ENCODE data around the gene SPG7.

The SPG7 gene

DNA sequence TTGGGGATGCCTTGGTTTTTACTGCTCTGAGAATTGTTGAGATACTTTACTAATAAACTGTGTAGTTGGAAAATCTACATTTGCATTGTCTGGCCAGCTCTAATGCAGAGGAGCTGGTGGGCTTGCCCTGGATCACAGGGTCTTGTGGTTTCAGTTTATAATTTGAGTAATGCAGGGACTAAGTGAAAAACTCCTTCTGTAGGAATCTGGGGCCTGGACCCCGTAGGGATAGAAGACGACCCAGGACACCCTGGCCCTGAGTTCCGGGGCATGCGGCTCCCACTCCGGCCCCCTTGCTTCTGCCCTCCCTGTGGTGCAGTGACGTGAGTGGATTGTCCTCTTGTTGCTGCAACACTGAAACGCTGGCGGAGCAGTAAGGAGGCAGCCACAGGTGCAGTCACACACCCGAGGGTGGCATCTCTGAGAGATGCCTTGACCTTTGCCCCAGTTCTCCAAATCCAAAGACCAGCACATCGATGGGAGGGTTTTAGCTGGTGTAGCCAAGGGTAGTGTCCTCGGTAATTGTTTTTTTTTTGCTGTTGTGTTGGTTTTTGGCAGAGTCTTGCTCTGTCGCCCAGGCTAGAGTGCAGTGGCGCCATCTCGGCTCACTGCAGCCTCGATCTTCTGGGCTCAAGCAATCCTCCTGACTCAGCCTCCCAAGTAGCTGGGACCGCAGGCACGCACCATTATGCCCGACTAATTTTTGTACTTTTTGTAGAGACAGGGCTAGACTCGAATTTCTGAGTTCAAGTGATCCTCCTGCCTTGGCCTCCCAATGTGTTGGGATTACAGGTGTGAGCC lies 49.7 kb downstream of the SPG7 start:
- Histone ChIP-seq H4K20me1 (ENCODE audit: insufficient read depth, low read length) (peaks cover 11% of the 10 kb centered on the region), H3K9me3 (replicated peaks; ENCODE audit: insufficient read depth, low read length) (no peaks in the 10 kb centered on the region), H3F3A (ENCODE audit: insufficient read depth, low read length) (peaks cover 9% of the 10 kb centered on the region; the same call in 1 of the 2 replicates), H3K27me3 (replicated peaks; ENCODE audit: insufficient read depth, low read length) (no peaks in the 10 kb centered on the region), H3K9ac (ENCODE audit: low read length) (no peak overlapping the region), H3K9me2 (replicated peaks; ENCODE audit: insufficient read depth, low read length) (no peaks in the 10 kb centered on the region), H3K4me3 (ENCODE audit: low read length) (no peak overlapping the region), H3K4me2 (ENCODE audit: low read depth, low read length) (no peak overlapping the region), H3K36me3 (replicated peaks; ENCODE audit: insufficient read depth, low read length) (no peaks in the 10 kb centered on the region), H3K4me1 (ENCODE audit: low read length) (peaks cover 8% of the 10 kb centered on the region; the same call in 1 of the 2 replicates), H3K79me2 (ENCODE audit: low read length) (peaks cover 24% of the 10 kb centered on the region), H3K27ac (ENCODE audit: low read length) (no peak overlapping the region), H2AFZ (ENCODE audit: low read length) (no peak overlapping the region)
- no peak for TF ChIP-seq EZH2 (optimal IDR thresholded peaks at IDR 0.05; ENCODE audit: low read depth, low read length)
- TF ChIP-seq EZH2phosphoT487 (IDR thresholded peaks at IDR 0.05; ENCODE audit: low read length) = no peak
- no peak for TF ChIP-seq CTCF (IDR thresholded peaks at IDR 0.05; ENCODE audit: low read length)
- DNase-seq = no peak

GRCh38 chr16:89560378-89561141 lies 52.4 kb downstream of the SPG7 start, which contains the start of gene RPL13:
TSS of gene RPL13 (plus strand) at chr16:89560682. CDS start at chr16:89560960, 278 bp downstream.
- Histone ChIP-seq H2AFZ (ENCODE audit: low read length) (peak within 1 kb of the TSS; percentile 56; the same call in 1 of the 2 replicates), H3K4me2 (ENCODE audit: low read depth, low read length) (peak within 1 kb of the TSS; percentile 63), H4K20me1 (ENCODE audit: insufficient read depth, low read length) (peaks cover 16% of the 10 kb centered on the region), H3K79me2 (ENCODE audit: low read length) (peaks cover 24% of the 10 kb centered on the region), H3K9me3 (replicated peaks; ENCODE audit: insufficient read depth, low read length) (no peaks in the 10 kb centered on the region), H3K9me2 (replicated peaks; ENCODE audit: insufficient read depth, low read length) (no peaks in the 10 kb centered on the region), H3K4me1 (ENCODE audit: low read length) (peaks cover 8% of the 10 kb centered on the region; the same call in 1 of the 2 replicates), H3K9ac (ENCODE audit: low read length) (peak within 1 kb of the TSS; percentile 93), H3K27me3 (replicated peaks; ENCODE audit: insufficient read depth, low read length) (no peaks in the 10 kb centered on the region), H3K4me3 (ENCODE audit: low read length) (peak within 1 kb of the TSS; percentile 83), H3K36me3 (replicated peaks; ENCODE audit: insufficient read depth, low read length) (no peaks in the 10 kb centered on the region), H3K27ac (ENCODE audit: low read length) (peak within 1 kb of the TSS; percentile 74), H3F3A (ENCODE audit: insufficient read depth, low read length) (peaks cover 29% of the 10 kb centered on the region)
- peak; percentile 89 for DNase-seq
- TF ChIP-seq EZH2phosphoT487 (IDR thresholded peaks at IDR 0.05; ENCODE audit: low read length) (no peak), CTCF (IDR thresholded peaks at IDR 0.05; ENCODE audit: low read length) (no peak), EZH2 (optimal IDR thresholded peaks at IDR 0.05; ENCODE audit: low read depth, low read length) (no peak)

- Histone ChIP-seq H3K4me3 (ENCODE audit: low read length) (peak overlapping the region; percentile 83), H4K20me1 (ENCODE audit: insufficient read depth, low read length) (peaks cover 16% of the 10 kb centered on the region), H3K9ac (ENCODE audit: low read length) (peak overlapping the region; percentile 93), H3K27me3 (replicated peaks; ENCODE audit: insufficient read depth, low read length) (no peaks in the 10 kb centered on the region), H3K9me3 (replicated peaks; ENCODE audit: insufficient read depth, low read length) (no peaks in the 10 kb centered on the region), H3K4me2 (ENCODE audit: low read depth, low read length) (peak overlapping the region; percentile 46), H3F3A (ENCODE audit: insufficient read depth, low read length) (peaks cover 31% of the 10 kb centered on the region), H3K9me2 (replicated peaks; ENCODE audit: insufficient read depth, low read length) (no peaks in the 10 kb centered on the region), H3K36me3 (replicated peaks; ENCODE audit: insufficient read depth, low read length) (no peaks in the 10 kb centered on the region), H3K4me1 (ENCODE audit: low read length) (peaks cover 8% of the 10 kb centered on the region; the same call in 1 of the 2 replicates), H2AFZ (ENCODE audit: low read length) (no peak overlapping the region), H3K27ac (ENCODE audit: low read length) (peak overlapping the region; percentile 74; the same call in 1 of the 2 replicates), H3K79me2 (ENCODE audit: low read length) (peaks cover 24% of the 10 kb centered on the region)
- DNase-seq = no peak
- no peak for TF ChIP-seq EZH2phosphoT487 (IDR thresholded peaks at IDR 0.05; ENCODE audit: low read length)
- no peak for TF ChIP-seq CTCF (IDR thresholded peaks at IDR 0.05; ENCODE audit: low read length)
- TF ChIP-seq EZH2 (optimal IDR thresholded peaks at IDR 0.05; ENCODE audit: low read depth, low read length) = no peak
Observed at GRCh38 chr16:89561142-89561883, 53.1 kb downstream of the SPG7 start.

All from MM.1S (cell line).